Middle frontal gyrus (tissue), 1 donor: ENCODE results near the gene SIN3A.
A peak's percentile ranks its signal among the peaks of the same experiment; 100 is the strongest.
"Not testable (repeated sequence)": the region's sequence is repeated elsewhere in the genome, so short reads cannot be mapped to it uniquely, and the experiment has no call there.

Experiments
- DNase-seq: peaks from one replicate; pipeline ENCODE4 v3.0.0-alpha.2; 2015; ENCODE audit warnings: low spot score; ENCODE audit errors: extremely low spot score

Gene SIN3A

GRCh38 chr15:75335705-75336355 is 115.7 kb downstream of the SIN3A start, which contains the start of gene COMMD4:
Gene COMMD4 (plus strand): TSS chr15:75336063. CDS start chr15:75336090, 27 bp downstream.
- DNase-seq: peak; percentile 91

GRCh38 chr15:75335313-75335704 is 116.2 kb downstream of the SIN3A start:
- no peak for DNase-seq

GRCh38 chr15:75333654-75334419 is 117.7 kb downstream of the SIN3A start:
- not testable (repeated sequence) for DNase-seq

DNA sequence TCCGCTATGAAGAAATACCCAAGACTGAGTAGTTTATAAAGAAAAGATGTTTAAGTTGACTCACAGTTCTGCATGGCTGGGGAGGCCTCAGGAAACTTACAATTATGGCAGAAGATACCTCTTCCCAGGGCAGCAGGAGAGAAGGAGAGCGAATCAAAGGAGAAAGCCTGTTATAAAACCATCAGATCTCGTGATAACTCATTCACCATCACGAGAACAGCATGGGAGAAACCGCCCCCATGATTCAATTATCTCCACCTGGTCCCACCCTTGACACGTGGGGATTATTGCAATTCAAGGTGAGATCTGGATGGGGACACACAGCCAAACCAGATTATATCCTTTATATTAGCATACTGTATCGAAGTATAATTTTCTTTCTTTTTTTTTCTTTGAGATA is 119.4 kb downstream of the SIN3A start:
- DNase-seq: not testable (repeated sequence)

- DNase-seq: no peak
Observed at GRCh38 chr15:75329571-75329970, 121.9 kb downstream of the SIN3A start.

DNA sequence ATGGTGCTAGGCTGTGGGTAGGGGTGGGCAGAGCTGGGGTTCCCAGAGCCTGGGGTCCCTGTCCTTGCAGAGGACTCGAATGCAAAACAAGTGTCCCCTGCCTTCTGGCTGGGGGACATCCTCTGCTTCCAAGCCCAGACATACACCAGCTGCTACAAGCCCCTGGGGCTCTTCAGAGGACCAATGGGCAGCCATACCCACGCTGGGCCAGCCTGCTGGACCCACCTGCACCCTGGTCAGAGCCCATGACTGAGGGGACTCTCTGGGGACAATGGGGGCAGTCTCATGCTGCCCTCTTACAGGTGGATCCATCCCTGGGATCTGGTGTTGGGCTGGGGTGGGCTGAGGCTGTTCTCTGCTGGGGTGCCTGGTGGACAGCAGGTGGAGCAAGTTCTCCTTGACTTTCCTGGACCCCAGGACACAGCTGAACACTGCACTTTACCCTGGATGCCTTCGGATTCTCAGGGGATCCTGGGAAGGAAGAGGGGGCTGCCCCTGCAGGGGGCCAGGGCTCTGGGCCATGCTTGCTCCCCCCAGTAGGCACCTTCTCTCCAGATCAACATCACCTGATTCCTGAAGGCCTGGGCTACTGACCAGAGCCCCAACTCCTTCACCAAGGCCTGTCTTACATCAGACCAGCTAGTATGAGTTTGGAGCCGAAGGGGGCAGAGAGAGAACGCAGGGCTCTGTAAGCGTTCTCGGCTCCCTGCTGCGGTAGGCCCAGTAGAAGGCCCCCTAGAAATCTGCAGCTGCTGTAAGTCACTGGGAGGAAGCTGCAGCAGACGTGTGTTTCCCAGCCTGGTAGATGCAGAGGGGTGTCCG is 122.8 kb downstream of the SIN3A start:
- DNase-seq: no peak

GRCh38 chr15:75327491-75327890 is 124.0 kb downstream of the SIN3A start:
- DNase-seq: no peak

DNA sequence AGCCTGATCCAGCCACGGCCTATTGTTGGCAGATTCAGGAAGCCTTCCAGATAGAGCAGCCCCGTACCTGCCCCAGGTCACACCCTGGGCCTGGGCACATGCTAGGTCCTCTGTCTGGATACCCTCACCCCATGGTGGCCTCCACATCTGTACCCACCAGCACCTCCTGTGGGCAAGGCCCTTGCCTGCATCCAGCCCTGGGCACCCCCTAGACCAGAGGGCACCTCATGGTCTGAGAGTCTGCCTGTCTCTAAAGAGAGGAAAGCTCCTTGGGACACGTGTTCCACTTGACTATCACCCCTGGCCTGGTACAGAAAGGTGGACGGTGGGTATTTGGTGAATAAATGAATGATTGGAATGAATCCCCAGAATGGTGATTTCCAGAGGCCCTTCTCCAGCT is 124.5 kb downstream of the SIN3A start:
- no peak for DNase-seq

GRCh38 chr15:75325922-75326321 is 125.6 kb downstream of the SIN3A start:
- no peak for DNase-seq

DNA sequence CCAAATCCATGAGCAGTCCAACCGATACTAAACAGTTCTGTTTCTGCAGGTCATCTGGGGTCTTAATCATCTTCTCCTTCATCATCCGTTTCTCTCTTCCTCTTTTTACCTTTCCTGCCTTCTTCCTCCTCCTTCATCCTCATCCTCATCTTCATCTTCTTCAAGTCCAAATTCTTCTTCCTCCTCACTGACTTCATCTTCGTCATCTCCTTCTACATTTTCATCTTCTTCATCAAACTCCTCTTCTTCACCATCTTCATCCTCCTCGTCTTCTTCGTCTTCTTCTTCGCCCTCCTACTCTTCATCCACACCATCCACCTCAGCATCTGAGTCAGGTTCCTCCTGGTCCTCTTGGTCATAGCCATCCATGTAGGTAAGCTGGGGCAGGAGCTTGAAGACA is 129.8 kb downstream of the SIN3A start:
- DNase-seq: no peak
